Cerebellar cortex (tissue), 1 donor: ENCODE data around the gene CD80.

Source experiments
- DNase-seq: peaks from one replicate; pipeline ENCODE4 v3.0.0-alpha.2; 2015; ENCODE audit warnings: low spot score

CD80 gene

GRCh38 chr3:119547227-119547626 lies 12.2 kb downstream of the CD80 start:
- DNase-seq: no peak

DNA sequence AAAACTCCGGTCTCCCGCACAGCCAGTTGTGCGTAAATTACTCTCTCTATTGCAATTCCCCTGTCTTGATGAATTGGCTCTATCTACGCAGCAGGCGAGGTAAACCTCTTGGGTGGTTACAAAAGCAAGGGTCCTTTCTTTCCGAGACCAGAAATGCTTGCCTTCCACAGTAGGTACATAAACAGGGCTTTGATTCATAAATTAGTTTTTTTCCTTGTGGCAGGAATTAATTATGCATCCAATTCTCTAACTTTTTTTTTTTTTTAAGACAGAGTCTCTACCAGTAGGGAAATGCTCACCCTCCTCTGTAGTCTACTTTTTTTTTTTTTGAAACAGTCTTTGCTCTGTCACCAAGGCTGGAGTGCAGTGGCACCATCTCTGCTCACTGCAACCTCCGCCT lies 16.3 kb downstream of the CD80 start:
- no peak for DNase-seq

DNA sequence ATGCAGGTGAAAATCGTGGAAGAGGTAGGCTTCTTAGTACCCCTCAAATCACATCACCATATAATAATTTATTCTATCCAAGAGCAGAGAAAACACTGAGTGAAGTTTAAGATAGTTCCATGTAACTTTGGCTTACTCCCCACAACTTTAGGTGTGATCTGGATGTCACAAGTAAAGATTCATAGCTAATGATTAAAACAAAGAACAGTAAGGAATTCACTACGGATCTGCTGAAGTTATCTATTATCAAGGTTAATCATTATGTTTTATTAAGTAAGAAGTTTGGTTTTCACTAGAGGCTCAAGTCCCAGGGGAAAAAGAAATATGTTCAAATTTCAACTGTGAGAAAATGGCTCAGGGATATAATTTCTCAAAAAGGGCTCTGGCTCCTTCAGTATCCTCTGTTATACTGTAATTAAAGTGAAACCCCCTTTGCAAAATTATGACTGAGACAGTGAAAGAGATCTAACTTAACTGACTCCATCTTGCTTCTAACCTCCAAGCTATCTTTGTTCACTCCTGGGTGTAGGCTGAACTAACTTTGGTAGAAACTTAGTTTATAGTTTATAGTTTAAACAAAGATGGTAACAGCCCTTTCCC lies 17.1 kb downstream of the CD80 start:
- DNase-seq: no peak

GRCh38 chr3:119541547-119541946 lies 17.9 kb downstream of the CD80 start:
- no peak for DNase-seq

DNA sequence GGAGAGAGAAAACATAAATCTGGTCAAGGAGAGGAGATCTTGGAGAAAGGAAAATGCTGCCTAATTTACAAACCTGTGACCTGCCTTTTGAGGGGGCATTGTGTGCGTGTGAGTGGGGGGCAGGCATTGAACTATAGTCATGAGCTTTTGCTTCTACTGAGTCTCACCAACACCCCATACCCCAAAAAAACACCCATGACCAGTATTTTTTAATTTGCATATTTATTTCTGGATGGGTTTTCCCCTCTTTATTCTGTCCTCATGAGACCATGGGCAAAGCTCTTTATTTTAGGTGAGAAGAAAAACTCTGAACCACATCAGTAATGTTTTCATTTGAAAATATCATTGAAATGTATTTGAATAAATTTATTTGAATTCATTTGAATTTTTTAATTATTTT lies 20.6 kb downstream of the CD80 start:
- DNase-seq: no peak

- DNase-seq: no peak
These were observed 22.7 kb downstream of the CD80 start for GRCh38 chr3:119536757-119537156.

GRCh38 chr3:119534296-119534695 lies 25.1 kb downstream of the CD80 start:
- no peak for DNase-seq

DNA sequence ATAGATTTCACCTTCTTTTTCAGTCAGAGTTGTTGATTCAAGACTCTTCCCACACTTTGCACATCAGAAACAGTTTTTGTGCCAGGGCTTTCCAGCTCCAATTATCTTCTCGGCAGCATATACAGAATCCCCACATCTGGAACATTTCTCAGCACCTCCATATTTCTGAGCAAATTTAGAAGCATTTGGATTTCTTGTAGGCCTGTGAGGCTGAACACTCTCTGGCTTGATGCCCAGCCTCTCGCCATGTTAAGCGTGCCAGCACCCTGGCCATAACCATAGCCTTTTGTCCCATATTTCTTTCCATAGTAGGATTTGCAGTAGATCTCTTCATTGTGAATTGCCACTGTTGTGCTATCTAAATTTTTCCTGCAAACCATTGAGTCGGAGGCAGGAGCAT lies 28.3 kb downstream of the CD80 start:
- no peak for DNase-seq

- no peak for DNase-seq
These were observed 29.0 kb downstream of the CD80 start for GRCh38 chr3:119530456-119530855.

DNA sequence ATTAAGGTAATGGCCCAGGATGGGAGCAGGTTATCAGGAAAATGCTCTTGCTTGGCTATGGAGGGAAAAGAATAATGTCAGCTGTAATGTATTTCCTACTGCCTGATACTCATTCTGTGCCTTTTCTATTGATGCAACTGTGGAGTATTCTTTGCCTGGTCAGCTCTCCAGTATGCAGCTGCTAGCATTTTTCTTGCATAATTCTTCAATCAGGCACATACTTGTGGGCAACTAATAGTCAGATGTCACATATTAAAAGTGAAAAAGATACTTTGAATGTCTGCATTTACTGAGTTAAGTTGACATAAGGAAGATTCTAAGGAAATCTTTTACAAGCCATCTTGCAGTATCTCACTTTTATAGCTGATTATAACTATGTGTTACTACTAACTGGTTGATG lies 29.5 kb downstream of the CD80 start:
- DNase-seq: no peak

- DNase-seq: no peak
These were observed 31.7 kb downstream of the CD80 start for GRCh38 chr3:119527714-119528113.

- DNase-seq: peak; percentile 6
These were observed 34.3 kb downstream of the CD80 start for GRCh38 chr3:119524931-119525662.

- DNase-seq: no peak
These were observed 41.4 kb downstream of the CD80 start for GRCh38 chr3:119518026-119518425.

DNA sequence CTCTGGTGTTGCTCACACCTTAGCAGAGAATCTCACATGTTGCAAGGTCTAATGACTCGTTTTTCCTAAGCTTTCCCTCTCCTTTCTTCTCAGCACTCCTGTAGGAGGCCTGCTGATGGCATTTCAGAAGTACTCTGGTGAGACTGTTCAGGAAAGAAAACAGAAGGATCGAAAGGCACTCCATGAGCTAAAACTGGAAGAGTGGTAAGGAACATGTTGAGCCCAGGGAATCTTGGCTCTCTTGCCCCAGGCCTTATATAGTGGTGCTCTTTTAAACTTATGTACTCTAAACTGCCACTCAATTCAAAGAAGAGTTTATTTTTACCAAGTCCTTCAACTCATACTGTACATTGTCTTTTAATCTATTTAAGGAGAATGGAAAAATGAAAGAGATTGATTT lies 42.3 kb downstream of the CD80 start:
- DNase-seq: no peak

DNA sequence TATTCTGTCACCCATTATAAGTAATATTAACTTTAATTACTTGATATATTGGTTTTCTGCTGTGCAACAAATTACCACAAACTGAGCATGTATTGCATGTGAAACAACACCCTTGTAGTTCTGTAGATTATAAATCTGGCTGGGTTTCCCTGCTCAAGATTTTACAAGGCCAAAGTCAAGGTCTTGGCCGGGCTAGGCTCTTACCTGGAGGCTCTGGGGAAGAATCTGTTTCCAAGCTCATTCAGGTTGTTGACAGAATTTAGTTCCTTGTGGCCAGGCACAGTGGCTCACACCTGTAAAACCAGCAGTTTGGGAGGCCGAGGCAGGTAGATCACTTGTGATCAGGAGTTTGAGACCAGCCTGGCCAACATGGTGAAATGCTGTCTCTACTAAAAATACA lies 44.8 kb downstream of the CD80 start:
- no peak for DNase-seq

- no peak for DNase-seq
These were observed 48.7 kb downstream of the CD80 start for GRCh38 chr3:119510690-119511089.

- no peak for DNase-seq
These were observed 51.1 kb downstream of the CD80 start for GRCh38 chr3:119508172-119508845.

DNA sequence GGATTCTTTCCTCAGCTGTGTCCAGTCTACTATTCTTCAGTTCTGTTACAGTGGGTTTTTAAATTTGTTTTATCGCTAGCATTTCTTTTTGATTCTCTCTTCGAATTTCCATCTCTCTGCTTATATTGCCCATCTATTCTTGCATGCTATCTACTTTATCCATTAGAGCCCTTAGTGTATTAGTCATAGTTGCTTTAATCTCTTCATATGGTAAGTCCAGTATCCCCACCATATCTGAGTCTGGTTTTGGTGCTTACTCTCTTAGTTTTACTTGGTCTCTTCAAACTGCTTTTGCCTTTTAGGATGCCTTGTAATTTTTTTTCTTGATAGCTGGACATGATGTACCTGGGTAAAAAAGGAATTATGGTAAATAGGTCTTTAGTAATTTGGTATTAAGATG lies 52.0 kb downstream of the CD80 start:
- no peak for DNase-seq

DNA sequence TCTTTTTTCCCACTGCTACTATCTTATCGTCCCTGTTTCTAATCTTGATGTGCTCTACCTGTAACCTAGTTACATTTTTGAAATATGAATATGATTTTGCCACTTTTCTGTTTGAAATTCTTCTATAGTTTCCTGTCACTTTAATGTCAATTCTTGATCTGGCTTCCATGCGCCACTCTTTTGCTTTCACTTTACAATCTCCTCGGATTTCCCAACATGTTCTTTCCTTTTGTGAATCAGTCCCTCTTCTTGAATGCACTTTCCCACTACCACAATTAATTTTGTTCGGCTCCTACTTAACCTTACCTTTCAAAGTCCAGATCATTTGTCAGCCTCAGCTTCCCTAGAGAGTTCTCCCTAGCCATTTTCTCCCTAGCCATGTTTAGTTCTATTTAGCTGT lies 52.8 kb downstream of the CD80 start:
- no peak for DNase-seq

DNA sequence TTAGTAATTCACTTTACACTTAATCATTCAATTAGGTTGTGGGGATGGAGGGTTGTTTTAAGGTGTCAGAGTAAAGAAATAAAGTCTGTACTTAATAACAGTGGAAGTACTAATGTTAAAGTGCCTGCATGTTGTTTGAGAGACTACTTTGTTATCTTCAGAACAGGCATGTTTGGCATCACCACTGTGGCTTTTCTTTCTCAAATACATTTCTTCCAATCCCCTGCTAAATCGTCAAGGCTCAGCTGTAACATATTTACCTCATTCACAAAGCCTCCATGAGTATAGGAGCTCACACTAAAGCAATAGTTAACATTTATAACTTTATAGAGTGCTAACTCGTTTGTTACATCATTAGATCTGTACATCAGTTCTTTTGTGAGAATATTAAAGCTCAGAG lies 58.5 kb downstream of the CD80 start:
- DNase-seq: no peak

GRCh38 chr3:119500265-119500664 lies 59.1 kb downstream of the CD80 start:
- DNase-seq: no peak

- DNase-seq: peak; percentile 98
These were observed 61.0 kb downstream of the CD80 start, which contains the start of gene TIMMDC1 for GRCh38 chr3:119498186-119499011. Gene TIMMDC1, plus strand, starts transcription at chr3:119498547. Its CDS starts 187 bp downstream, at chr3:119498734.

- peak; percentile 33 for DNase-seq
These were observed 61.6 kb downstream of the CD80 start for GRCh38 chr3:119497820-119498185.
